HepG2 (cell line): ENCODE results near the gene SYCE3. TPM values are rescaled to one million over a fixed set of nuclear protein-coding genes. Genes with fewer than 3 reads are reported as not detected.

ENCODE experiments used
- ATF1 ChIP-seq: IDR thresholded peaks from 2 replicates; pipeline ENCODE4 v1.6.1; 2016; ENCODE audit warnings: mild to moderate bottlenecking, control low read depth
- GRHL1 ChIP-seq: sonication (generic); formaldehyde crosslinking; conservative IDR thresholded peaks from 2 replicates; pipeline ENCODE4 v1.8.0; 2022; ENCODE audit warnings: missing genetic modification reagents
- KAT8 ChIP-seq: IDR thresholded peaks from 2 replicates; pipeline ENCODE4 v1.6.1; 2016; ENCODE audit warnings: missing genetic modification reagents, missing compliant biosample characterization
- NR1H2 ChIP-seq: sonication (generic); formaldehyde crosslinking; IDR thresholded peaks from 2 replicates; pipeline ENCODE4 v1.8.1; 2022; ENCODE audit warnings: low read depth, missing genetic modification reagents, borderline replicate concordance
- REST ChIP-seq, 2 experiments: IDR thresholded peaks; 2 replicates each; pipeline ENCODE4 v1.6.1; 2011 to 2012; ENCODE audit warnings: low read length in 2 of 2, borderline replicate concordance in 1 of 2, low read depth in 1 of 2, mild to moderate bottlenecking in 1 of 2, moderate library complexity in 1 of 2
- SRSF4 ChIP-seq: fragments of 200-400 bp; formaldehyde crosslinking; IDR thresholded peaks from one replicate; pipeline ENCODE4 v1.6.1; 2018; ENCODE audit warnings: mild to moderate bottlenecking, low read depth, low read length, moderate library complexity; ENCODE audit not compliant: poor library complexity, severe bottlenecking
- TCF7 ChIP-seq: sonication (generic); IDR thresholded peaks from 2 replicates; pipeline ENCODE4 v1.6.1; 2016; ENCODE audit warnings: antibody characterized with exemption, low read depth
- ZBTB20 ChIP-seq: sonication (generic); formaldehyde crosslinking; IDR thresholded peaks from 2 replicates; pipeline ENCODE4 v1.8.1; 2023; ENCODE audit warnings: missing genetic modification reagents, low read depth, mild to moderate bottlenecking, borderline replicate concordance
- ZFP37 ChIP-seq: sonication (generic); formaldehyde crosslinking; IDR thresholded peaks from 2 replicates; pipeline ENCODE4 v1.4.0; 2020; ENCODE audit warnings: missing genetic modification reagents, borderline replicate concordance
- ZNF180 ChIP-seq: sonication (generic); formaldehyde crosslinking; IDR thresholded peaks from 2 replicates; pipeline ENCODE4 v1.4.0; 2020; ENCODE audit warnings: low read depth, missing genetic modification reagents, borderline replicate concordance
- ZNF350 ChIP-seq: sonication (generic); formaldehyde crosslinking; IDR thresholded peaks from 2 replicates; pipeline ENCODE4 v1.4.0; 2020; ENCODE audit warnings: mild to moderate bottlenecking, low read depth, missing genetic modification reagents, borderline replicate concordance
- ZNF460 ChIP-seq: sonication (generic); formaldehyde crosslinking; IDR thresholded peaks from 2 replicates; pipeline ENCODE4 v1.5.1; 2020; ENCODE audit warnings: missing genetic modification reagents, mild to moderate bottlenecking, borderline replicate concordance
- ZNF644 ChIP-seq: IDR thresholded peaks from 2 replicates; pipeline ENCODE4 v1.6.1; 2016; ENCODE audit warnings: low read depth
- ZNF724P ChIP-seq: sonication (generic); formaldehyde crosslinking; IDR thresholded peaks from 2 replicates; pipeline ENCODE4 v1.8.0; 2022; ENCODE audit warnings: missing genetic modification reagents, borderline replicate concordance
- ZNF850 ChIP-seq: sonication (generic); formaldehyde crosslinking; conservative IDR thresholded peaks from 2 replicates; pipeline ENCODE4 v1.9.0; 2021; ENCODE audit warnings: mild to moderate bottlenecking, missing genetic modification reagents
- polyA plus RNA-seq, 8 experiments: library from polyadenylated mRNA; depleted of rRNA in 3 of 8; stranded (reverse) in 7 of 8; unstranded in 1 of 8; fragments of >200 nt; fragmentation: Illumina TruSeq in 4 of 8; extraction: Trizol in 4 of 8; gene quantifications; 2 replicates each; pipeline versions ENCODE4 v1.2.1 to v1.2.3, GENCODE V29; 2011 to 2016; ENCODE audit warnings: low read depth in 4 of 8, missing spikeins in 1 of 8, mixed read lengths in 1 of 8; ENCODE audit not compliant: insufficient read depth in 1 of 8
- total RNA-seq, 5 experiments: library from RNA; depleted of rRNA; stranded (reverse); fragments of >200 nt; fragmentation: Illumina TruSeq; extraction: Trizol; gene quantifications; 2 replicates each; pipeline ENCODE4 v1.2.3, GENCODE V29; 2016; ENCODE audit warnings: low read depth in 1 of 5
- TF ChIP-seq, protein P1 (sequence below), 2 experiments: fragments of 450-650 bp in 1 of 2; sonication (generic) in 1 of 2; formaldehyde crosslinking; IDR thresholded peaks; 2 replicates each; pipeline versions ENCODE4 v1.5.0 to v1.8.0; 2020 to 2022; ENCODE audit warnings: mild to moderate bottlenecking in 1 of 2, missing genetic modification reagents in 1 of 2
- TF ChIP-seq, protein P2 (sequence below): sonication (generic); formaldehyde crosslinking; IDR thresholded peaks from 2 replicates; pipeline ENCODE4 v1.4.0; 2020; ENCODE audit warnings: missing genetic modification reagents, borderline replicate concordance

SYCE3 gene
- total and polyA plus RNA-seq, 2 of the 13 experiments (the other 11 are each of a cell fraction or from before 2014, with no cell fraction given) = not detected

DNA sequence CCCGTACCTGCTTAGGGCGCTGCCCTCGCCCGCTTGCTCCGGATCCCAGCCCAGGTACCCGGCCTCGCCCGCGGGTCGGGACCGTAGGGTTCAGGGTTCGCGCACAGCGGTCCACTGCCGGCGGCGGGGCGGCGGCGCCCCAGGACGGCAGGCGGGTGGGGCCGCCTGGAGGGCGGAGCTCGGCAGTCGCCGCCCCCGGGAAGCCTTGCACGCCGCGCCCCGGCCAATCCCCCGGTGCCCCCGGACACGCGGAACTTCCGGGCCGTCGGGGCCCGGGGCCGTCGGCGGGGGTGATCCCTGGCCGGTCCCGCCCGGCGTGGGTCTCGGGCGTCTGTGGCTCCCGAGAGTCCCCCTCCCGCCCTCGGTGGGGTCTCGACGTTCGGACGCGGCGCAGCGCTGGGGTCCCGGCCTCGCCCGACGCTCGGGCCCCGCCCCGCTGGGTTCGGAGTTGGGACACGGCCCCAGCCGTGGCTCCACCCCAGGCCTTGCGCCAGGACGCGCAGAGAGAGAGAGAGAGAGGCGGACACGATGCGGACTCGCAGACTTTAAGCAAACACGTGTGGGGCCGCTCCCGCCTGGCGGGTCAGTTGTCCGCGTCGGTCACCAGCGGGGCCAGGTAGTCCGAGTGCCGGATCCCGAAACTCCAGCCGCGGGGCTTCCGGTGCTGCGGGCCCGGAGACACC, 32.7 kb downstream of the SYCE3 start, which contains the start of gene TYMP (continued):
- TF ChIP-seq REST (IDR thresholded peaks at IDR 0.05; ENCODE audit: borderline replicate concordance in 1 of 2, low read depth in 1 of 2, low read length in 2 of 2) = no peak
- TF ChIP-seq, protein P1, sequence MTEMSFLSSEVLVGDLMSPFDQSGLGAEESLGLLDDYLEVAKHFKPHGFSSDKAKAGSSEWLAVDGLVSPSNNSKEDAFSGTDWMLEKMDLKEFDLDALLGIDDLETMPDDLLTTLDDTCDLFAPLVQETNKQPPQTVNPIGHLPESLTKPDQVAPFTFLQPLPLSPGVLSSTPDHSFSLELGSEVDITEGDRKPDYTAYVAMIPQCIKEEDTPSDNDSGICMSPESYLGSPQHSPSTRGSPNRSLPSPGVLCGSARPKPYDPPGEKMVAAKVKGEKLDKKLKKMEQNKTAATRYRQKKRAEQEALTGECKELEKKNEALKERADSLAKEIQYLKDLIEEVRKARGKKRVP (CRISPR knock-in tag; IDR thresholded peaks at IDR 0.05) = no peak; a peak in 1 of 4 replicates
- no peak for TF ChIP-seq ZNF644 (CRISPR knock-in tag)
- no peak for TF ChIP-seq ZFP37 (CRISPR knock-in tag)
- no peak for TF ChIP-seq TCF7
- TF ChIP-seq KAT8 (CRISPR knock-in tag) = peak; percentile 35; the same call in 1 of the 2 replicates
- no peak for TF ChIP-seq ZNF850 (CRISPR knock-in tag)
- TF ChIP-seq GRHL1 = no peak
- no peak for TF ChIP-seq ZNF180 (CRISPR knock-in tag)
- TF ChIP-seq ZNF460 = no peak
- TF ChIP-seq SRSF4 = no peak
- TF ChIP-seq NR1H2 (CRISPR knock-in tag) = 0 out of 2 replicates have a peak, but pooled peaks have one; percentile 10
- TF ChIP-seq, protein P2, sequence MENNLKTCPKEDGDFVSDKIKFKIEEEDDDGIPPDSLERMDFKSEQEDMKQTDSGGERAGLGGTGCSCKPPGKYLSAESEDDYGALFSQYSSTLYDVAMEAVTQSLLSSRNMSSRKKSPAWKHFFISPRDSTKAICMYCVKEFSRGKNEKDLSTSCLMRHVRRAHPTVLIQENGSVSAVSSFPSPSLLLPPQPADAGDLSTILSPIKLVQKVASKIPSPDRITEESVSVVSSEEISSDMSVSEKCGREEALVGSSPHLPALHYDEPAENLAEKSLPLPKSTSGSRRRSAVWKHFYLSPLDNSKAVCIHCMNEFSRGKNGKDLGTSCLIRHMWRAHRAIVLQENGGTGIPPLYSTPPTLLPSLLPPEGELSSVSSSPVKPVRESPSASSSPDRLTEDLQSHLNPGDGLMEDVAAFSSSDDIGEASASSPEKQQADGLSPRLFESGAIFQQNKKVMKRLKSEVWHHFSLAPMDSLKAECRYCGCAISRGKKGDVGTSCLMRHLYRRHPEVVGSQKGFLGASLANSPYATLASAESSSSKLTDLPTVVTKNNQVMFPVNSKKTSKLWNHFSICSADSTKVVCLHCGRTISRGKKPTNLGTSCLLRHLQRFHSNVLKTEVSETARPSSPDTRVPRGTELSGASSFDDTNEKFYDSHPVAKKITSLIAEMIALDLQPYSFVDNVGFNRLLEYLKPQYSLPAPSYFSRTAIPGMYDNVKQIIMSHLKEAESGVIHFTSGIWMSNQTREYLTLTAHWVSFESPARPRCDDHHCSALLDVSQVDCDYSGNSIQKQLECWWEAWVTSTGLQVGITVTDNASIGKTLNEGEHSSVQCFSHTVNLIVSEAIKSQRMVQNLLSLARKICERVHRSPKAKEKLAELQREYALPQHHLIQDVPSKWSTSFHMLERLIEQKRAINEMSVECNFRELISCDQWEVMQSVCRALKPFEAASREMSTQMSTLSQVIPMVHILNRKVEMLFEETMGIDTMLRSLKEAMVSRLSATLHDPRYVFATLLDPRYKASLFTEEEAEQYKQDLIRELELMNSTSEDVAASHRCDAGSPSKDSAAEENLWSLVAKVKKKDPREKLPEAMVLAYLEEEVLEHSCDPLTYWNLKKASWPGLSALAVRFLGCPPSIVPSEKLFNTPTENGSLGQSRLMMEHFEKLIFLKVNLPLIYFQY (CRISPR knock-in tag) = peak; percentile 12; the same call in 1 of the 2 replicates
- no peak; the same call in 1 of the 2 replicates for TF ChIP-seq ZNF724P (CRISPR knock-in tag)
- no peak for TF ChIP-seq ZBTB20 (CRISPR knock-in tag)
- TF ChIP-seq ZNF350 (CRISPR knock-in tag) = no peak
- TF ChIP-seq ATF1 (CRISPR knock-in tag) = no peak
